GM12872 (cell line): ENCODE results near the gene OOSP3.

Source experiments
- TF ChIP-seq, protein P1 (sequence below): IDR thresholded peaks from 3 replicates; pipeline ENCODE4 v1.5.1; 2011; ENCODE audit warnings: low read depth, mild to moderate bottlenecking, low read length, moderate library complexity; ENCODE audit not compliant: insufficient read depth

Gene OOSP3

DNA sequence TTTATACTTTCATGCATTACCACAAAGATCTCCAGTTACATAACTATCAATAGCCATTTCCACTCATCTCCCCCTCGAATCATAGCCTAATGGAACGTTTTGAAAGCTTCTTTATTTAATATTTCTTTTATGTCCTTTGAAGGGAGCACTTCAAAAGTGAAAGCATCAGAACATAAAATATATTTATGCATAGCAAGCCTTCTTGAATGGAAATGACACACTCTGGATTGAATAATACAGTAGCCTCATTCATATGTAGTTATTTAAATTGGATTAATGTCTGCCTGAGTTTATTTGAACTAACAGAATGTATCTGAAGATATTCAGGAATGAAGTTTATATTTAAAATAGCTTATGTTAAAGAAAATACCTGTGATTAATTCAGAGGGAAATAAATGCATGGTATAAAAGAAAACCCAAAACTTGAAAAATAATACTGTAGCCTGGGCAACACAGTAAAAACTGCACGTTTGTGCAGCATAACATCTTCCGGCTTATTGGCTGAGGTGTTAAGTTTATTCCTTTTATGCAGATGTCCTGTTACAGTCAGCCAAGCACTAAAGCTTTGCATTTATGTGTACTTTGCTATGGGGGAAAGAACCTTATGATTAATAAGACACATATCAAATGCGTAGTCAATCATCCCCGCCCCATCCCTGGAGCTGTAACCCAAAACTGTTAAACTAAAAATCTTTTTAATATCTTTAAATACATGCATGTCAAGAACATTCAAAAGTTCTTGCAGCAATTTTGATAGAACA lies 22.0 kb downstream of the OOSP3 start:
- TF ChIP-seq, protein P1, sequence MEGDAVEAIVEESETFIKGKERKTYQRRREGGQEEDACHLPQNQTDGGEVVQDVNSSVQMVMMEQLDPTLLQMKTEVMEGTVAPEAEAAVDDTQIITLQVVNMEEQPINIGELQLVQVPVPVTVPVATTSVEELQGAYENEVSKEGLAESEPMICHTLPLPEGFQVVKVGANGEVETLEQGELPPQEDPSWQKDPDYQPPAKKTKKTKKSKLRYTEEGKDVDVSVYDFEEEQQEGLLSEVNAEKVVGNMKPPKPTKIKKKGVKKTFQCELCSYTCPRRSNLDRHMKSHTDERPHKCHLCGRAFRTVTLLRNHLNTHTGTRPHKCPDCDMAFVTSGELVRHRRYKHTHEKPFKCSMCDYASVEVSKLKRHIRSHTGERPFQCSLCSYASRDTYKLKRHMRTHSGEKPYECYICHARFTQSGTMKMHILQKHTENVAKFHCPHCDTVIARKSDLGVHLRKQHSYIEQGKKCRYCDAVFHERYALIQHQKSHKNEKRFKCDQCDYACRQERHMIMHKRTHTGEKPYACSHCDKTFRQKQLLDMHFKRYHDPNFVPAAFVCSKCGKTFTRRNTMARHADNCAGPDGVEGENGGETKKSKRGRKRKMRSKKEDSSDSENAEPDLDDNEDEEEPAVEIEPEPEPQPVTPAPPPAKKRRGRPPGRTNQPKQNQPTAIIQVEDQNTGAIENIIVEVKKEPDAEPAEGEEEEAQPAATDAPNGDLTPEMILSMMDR = no peak

DNA sequence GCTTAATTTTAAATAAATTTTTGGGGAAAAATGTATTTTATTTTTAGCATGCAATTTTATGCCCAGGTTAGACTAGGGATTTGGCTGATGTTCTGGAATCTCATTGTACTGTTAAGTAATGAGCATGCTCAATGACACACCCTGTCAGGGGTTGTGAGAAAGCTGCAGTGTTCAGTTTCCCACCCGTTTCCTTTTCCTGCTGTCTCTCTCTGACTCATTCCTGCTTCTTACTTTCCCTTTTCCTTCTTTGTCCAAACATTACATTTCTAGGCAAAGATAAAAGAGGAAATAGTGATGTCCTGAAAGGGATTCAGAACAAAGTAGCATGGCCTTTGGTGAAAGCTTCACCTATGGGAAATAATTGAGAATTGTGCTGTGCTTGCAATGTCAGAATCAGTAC lies 22.7 kb downstream of the OOSP3 start:
- TF ChIP-seq, protein P1 = no peak

DNA sequence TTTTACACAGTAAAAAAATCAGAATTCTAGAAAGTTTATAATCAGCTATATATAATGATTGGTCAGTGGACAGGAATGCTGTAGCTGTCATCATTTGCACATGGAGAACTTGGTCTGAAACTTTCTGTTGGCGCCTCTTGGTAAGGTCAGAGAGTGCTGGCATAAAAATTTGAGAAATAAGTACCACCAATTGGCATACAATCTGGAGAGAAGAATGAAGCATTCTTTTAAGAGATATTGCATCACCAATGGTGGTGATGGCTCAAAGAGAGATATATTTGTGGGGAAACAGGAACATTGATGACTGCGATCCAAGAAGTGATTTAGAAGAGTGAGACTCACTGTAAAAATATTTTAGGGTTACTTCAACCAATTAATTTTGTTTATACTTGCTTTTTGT lies 39.9 kb downstream of the OOSP3 start:
- TF ChIP-seq, protein P1 = no peak

DNA sequence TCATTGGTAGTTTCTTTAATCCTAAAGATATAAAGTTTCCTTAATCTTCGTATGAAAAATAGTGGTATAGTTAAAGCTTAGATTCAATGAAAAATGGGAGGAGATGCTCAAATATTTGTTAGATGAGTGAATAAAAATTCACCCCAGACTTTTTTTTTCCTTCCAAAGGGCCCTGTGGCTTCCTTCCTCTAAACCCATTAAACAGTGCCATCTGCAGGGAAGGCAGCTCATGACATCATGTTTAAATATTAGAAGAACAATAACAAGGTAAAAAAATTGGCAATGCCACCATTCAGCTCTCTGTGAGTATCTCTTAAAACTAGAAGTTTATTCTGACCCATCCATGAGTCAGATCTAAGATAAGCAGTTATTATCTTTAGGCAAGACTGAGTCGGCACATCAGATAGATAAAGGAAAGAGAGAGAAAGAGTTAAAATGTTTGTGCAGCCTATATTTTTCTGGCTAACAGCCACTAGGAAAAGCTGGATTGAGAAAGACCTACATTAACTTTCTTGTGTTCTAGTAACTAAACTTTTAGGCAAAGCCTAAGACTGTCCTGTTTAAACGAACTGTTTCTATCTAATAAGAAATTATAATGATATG lies 40.5 kb downstream of the OOSP3 start:
- TF ChIP-seq, protein P1 = peak; percentile 43

DNA sequence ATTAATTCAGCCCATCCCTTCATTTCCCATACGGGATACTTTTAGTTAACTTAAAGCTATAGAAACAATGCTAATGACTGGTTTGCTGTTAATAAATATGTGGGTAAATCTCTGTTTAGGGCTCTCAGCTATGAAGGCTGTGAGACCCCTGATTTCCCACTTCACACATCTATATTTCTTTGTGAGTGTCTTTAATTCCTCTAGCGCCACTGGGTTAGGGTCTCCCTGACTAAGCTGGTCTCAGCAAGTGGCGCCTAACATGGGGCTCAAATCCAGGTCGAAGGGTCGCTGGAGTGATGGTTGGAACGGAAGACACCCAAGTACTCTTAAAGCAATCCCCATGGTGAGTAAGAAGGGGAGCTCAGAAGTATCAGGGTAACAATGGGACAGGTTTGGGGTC lies 45.2 kb downstream of the OOSP3 start:
- TF ChIP-seq, protein P1 = no peak

DNA sequence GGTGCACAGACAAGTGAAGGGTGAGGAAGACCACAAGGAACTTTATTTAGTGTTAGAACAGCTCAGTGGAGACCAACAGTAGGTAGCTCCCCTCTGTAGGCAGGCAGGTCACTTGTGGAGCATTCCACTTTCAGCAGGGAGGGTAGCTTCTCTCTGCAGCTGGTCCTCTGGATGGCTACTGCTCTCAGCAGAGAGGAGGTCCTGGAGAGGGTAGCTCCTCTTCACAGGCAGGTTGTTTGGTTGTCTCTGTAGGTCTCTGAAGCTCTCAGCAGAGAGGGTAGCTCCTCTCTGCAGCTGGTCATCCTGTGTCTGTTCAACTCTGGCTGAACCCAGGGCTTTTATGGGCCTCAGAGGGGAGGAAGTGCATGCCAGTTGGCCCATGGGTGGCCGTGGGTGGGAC lies 53.1 kb downstream of the OOSP3 start:
- TF ChIP-seq, protein P1 = no peak

DNA sequence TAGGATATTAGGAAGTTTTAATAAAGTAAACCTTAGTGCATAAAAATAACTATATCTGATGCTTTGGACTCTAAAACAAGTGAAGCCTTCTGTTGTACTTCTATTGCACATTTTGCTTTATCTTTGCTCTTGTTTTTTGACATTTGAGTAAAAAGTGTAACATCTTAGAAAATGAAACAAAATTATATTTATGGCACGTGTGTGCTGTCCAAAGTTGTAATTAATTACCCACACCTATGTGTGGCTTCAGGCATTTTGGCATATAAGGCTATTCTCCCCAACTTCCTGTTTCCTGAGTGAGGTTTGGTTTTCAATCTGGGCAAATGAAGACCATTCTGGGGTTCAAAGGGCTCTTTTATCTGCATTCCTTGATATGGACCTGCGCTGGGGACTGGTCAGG lies 59.5 kb downstream of the OOSP3 start, which contains the start of gene OOSP1:
Gene OOSP1 (plus strand): TSS at position 301 of the 400 bp plus-strand sequence. CDS start 23 bp downstream, at position 324.
- TF ChIP-seq, protein P1 = no peak
